HEK293 (cell line): ENCODE data around the gene KCNIP4.

ENCODE experiments used
- EGR2 ChIP-seq: fragments of 450-650 bp; formaldehyde crosslinking; IDR thresholded peaks from 2 replicates; pipeline ENCODE4 v1.5.1; 2016; ENCODE audit warnings: low read depth, missing biosample characterization, missing genetic modification characterization
- SP2 ChIP-seq: fragments of 450-650 bp; formaldehyde crosslinking; IDR thresholded peaks from 2 replicates; pipeline ENCODE4 v1.5.1; 2016; ENCODE audit warnings: missing biosample characterization, missing genetic modification characterization
- ZNF248 ChIP-seq: fragments of 450-650 bp; formaldehyde crosslinking; IDR thresholded peaks from 2 replicates; pipeline ENCODE4 v1.5.1; 2017; ENCODE audit warnings: missing biosample characterization, missing genetic modification characterization
- TF ChIP-seq, protein P1 (sequence below): fragments of 450-650 bp; formaldehyde crosslinking; IDR thresholded peaks from 2 replicates; pipeline ENCODE4 v1.5.1; 2016; ENCODE audit warnings: missing biosample characterization, missing genetic modification characterization, low read depth
- TF ChIP-seq, protein P2 (sequence below): fragments of 450-650 bp; formaldehyde crosslinking; IDR thresholded peaks from 2 replicates; pipeline ENCODE4 v1.5.1; 2016; ENCODE audit warnings: missing biosample characterization, missing genetic modification characterization

DNA sequence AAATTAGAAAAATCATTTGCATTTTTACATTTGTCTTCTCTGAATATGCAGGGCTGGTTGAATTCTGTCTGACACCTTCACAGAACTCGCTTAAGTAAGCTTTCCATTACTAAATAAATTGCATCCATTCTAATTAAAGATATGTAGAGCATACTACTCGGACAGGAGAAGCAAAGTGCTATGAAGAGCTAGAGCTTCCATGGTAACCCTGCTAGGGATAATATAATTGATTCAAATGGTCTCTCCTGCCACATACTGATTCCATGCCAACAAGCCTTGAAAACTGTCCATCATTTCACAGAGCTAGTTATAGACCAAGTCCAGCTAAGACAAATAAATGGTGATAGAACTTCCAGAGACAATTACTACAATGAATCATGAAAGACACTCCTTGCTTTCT lies 571.5 kb downstream of the KCNIP4 start:
- no peak for TF ChIP-seq ZNF248 (tag by site-specific recombination)
- no peak for TF ChIP-seq SP2 (tag by site-specific recombination)
- TF ChIP-seq, protein P1, sequence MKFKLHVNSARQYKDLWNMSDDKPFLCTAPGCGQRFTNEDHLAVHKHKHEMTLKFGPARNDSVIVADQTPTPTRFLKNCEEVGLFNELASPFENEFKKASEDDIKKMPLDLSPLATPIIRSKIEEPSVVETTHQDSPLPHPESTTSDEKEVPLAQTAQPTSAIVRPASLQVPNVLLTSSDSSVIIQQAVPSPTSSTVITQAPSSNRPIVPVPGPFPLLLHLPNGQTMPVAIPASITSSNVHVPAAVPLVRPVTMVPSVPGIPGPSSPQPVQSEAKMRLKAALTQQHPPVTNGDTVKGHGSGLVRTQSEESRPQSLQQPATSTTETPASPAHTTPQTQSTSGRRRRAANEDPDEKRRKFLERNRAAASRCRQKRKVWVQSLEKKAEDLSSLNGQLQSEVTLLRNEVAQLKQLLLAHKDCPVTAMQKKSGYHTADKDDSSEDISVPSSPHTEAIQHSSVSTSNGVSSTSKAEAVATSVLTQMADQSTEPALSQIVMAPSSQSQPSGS (tag by site-specific recombination) = no peak
- TF ChIP-seq, protein P2, sequence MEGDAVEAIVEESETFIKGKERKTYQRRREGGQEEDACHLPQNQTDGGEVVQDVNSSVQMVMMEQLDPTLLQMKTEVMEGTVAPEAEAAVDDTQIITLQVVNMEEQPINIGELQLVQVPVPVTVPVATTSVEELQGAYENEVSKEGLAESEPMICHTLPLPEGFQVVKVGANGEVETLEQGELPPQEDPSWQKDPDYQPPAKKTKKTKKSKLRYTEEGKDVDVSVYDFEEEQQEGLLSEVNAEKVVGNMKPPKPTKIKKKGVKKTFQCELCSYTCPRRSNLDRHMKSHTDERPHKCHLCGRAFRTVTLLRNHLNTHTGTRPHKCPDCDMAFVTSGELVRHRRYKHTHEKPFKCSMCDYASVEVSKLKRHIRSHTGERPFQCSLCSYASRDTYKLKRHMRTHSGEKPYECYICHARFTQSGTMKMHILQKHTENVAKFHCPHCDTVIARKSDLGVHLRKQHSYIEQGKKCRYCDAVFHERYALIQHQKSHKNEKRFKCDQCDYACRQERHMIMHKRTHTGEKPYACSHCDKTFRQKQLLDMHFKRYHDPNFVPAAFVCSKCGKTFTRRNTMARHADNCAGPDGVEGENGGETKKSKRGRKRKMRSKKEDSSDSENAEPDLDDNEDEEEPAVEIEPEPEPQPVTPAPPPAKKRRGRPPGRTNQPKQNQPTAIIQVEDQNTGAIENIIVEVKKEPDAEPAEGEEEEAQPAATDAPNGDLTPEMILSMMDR (tag by site-specific recombination) = no peak
- TF ChIP-seq EGR2 (tag by site-specific recombination) = no peak
